Hematopoietic multipotent progenitor cell treated with erythropoietin and hydrocortisone succinate and interleukin-3 and kit ligand, for 8 days (in vitro differentiated cells): Measurements from ENCODE around the gene APMAP.
"Not testable (repeated sequence)": the region's sequence is repeated elsewhere in the genome, so short reads cannot be mapped to it uniquely, and the experiment has no call there.

Experiments
- DNase-seq: peaks from one replicate; pipeline ENCODE4 v3.0.0-alpha.2; 2015

The APMAP gene

GRCh38 chr20:25006431-25007167, 14.0 kb upstream of the APMAP start:
- no peak for DNase-seq

- DNase-seq = no peak
Measured at GRCh38 chr20:25005661-25006060, 13.1 kb upstream of the APMAP start.

DNA sequence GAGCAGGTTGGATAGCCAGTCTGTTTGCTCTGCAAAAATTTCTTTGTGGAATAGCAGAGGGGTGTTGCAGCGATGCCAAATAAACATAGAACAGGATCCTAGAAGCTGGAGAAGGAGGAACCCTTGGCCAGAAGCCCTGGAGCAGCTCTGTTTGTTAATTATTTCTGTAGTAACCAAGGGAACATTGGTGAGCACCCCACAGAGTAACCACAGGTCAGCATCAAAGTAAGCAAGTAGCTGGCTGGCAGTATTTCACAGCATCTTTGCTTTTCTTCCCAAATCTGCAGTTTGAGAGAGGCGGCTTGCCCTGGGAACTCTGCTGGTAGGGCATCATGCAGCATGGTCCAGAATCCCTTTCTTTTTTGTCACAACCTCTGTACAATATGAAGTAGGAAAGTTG, 12.7 kb upstream of the APMAP start:
- no peak for DNase-seq

- DNase-seq = no peak
Measured at GRCh38 chr20:25003002-25003401, 10.5 kb upstream of the APMAP start.

DNA sequence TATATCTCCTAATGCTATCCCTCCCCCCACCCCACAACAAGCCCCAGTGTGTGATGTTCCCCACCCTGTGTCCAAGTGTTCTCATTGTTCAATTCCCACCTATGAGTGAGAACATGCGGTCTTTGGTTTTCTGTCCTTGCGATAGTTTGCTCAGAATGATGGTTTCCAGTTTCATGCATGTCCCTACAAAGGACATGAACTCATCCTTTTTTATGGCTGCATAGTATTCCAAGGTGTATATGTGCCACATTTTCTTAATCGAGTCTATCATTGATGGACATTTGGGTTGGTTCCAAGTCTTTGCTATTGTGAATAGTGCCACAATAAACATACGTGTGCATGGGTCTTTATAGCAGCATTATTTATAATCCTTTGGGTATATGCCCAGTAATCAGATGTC, 8.8 kb upstream of the APMAP start:
- not testable (repeated sequence) for DNase-seq

GRCh38 chr20:25000268-25000801, 7.8 kb upstream of the APMAP start:
- peak; percentile 97 for DNase-seq

DNA sequence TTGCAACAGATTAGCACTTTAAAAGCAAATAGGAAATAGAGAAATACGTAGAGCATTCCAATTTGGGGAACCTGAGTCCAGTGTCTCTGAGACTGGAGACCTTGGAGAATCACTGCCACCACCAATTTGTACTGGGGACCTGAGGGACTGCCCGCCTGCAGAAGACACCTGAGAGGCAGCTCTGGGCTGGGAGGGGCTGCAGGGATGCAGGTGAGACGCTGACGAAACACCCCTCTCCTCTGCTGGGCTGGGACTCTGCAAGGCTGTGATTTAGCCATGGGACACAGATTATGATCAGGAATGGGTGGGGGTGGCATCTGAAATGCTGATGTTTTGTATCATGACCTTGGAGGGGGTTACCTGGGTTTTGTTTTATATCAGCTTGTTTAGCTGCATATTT, 7.0 kb upstream of the APMAP start:
- DNase-seq = no peak

DNA sequence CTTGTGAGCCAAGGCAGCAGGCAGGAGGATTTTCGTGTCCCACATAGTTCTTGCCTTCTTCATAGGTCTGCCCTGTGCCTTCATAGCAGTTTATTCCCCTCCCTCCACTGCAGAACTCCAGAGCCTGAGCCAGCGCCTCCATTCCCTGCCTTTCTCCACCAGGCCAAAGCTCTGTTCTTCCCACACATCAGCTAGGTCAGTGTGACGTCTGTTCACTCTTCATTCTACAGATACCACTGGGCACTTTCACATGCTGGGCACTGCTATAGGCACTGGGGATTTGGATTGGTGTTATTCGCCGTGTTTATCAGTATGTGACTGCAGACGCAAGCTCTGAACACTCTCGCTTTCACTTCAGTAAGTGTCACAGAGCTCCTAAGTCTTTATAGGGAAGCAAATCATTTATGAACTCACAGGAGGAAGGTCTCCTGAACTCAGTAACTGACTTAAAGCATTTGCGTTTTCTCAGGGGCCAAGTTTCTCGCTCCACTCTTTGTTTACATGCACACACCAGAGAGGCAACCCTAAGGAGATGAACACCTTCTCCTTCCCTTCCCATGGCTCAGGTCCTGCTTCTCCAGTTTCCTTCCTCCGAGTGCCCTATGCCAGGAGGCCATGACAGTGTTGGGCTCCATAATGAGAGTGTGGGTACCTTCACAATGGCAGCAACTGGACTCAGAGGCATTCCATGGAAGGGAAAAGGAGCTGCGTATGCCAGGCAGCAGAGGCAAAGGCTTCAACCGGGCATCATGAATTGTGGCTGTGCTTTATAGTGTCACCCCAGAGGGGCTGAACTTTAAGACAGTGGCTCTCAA, 6.3 kb upstream of the APMAP start:
- no peak for DNase-seq

DNA sequence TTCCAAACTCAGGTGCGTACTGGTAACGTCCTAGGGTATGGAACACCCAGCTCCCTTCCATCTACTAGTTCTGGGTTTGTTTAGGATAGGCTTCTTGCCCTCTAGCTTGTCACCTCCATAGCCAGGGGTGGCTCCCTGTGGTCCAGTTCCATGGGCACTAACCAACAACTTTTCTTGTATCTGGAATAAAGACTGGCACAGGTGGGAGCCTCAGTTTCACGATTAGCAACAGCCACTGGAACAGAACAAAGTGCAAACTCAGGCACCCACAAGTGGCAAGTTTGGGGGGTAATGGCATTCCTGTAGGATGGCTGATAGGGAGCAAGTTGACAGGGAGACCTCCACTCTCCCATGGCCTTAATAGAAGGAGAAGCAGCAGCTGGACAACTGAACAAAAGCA, 5.6 kb upstream of the APMAP start:
- no peak for DNase-seq

DNA sequence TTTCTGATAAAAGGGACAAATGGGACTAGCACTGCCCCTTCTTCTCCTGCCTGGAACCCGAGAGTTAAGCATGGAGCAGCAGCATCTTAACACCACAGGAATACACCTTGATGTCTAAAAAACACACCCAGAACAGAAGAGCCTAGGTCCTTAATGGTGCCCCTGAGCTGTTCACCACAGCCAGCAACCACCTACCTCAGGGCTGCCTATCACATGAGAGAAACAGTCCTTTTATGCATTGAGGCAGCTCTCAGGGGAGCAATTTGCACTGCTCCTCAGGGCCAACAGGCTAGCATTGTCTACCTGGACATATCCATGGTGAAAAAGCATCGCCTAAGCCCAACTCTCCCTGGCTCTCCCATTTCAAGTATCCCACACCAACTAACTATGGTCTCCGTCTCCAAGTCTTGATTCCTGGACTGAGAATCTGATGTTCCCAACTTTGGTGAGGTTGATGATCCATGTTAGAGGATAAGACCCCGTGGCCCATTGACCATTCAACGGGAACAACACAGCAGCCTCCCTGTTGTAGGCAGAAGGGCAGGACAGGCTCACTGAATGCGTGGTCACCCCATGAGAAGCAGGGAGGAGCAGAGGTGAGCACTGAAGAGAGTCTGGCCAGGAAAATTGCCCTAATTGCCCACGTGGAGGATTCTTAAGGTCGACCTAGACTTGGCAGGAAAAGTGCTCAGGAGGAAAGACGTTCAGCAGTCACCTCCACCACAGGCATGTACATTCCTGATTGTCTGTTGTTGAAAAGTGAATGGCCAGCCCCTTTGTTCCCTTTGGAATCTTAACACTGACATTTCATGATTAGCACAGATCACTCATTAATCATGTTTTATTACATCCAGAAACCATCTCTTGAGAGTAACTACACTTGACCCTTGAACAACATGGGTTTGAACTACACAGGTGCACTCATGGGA, 4.2 kb upstream of the APMAP start:
- DNase-seq = no peak

GRCh38 chr20:24995741-24996448, 3.3 kb upstream of the APMAP start:
- DNase-seq = peak; percentile 70

GRCh38 chr20:24994470-24995368, 2.2 kb upstream of the APMAP start:
- DNase-seq = peak; percentile 93

DNA sequence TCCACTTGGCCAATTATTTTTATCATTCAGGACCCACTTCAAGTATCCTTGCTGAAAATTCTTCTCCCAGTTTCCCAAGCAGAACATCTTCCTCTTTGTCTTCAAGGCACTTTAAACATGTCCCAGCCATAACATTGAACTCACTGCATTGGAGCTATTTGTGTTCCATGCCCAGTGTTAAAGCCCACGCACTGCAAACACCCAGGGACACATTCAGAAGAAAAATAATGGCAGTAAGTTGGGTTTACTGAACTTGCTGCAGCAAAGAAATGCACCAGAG, 1.6 kb upstream of the APMAP start:
- DNase-seq = no peak

DNA sequence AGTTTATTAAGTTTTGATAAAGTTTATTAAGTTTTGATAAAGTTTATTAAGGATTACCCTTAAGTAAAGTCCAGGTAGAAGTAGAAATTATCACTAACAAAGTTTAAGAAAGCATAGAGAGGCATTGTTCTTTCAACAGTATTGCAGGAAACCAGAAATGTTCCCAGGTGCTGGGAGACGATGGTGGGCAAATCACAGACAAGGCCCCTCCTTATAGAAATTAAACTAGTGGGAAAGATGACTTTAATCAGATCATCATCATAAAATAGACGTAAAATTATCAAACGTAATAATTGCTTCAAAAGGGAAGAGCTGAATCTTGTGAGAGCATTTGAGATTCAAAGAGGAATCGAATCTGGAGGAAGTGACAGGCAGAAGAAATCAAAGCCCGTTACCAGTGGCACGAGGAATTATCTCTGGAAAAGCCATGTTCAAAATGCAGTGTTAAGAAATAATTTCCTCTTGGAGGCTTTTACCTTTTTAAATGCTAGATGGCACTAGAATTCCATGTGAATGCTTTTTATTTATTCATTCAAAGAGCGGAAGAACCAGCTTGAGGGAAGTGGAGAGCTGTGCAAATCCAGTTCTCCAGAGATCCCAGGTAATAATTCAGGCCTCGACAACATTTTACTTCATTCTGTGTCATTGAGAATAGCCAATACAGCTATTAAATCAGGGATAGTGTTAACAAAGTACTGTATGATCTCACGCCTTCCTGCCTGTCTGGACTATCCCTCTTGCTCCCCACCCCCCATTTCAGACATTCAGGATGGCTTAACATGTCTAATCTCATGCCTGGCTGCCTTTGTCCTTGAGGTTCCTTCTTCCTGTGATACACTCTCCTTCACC, 1.0 kb upstream of the APMAP start:
- peak; percentile 59 for DNase-seq

- DNase-seq = peak; percentile 38
Measured at GRCh38 chr20:24991897-24992486, 559 bp downstream of the APMAP start.

DNA sequence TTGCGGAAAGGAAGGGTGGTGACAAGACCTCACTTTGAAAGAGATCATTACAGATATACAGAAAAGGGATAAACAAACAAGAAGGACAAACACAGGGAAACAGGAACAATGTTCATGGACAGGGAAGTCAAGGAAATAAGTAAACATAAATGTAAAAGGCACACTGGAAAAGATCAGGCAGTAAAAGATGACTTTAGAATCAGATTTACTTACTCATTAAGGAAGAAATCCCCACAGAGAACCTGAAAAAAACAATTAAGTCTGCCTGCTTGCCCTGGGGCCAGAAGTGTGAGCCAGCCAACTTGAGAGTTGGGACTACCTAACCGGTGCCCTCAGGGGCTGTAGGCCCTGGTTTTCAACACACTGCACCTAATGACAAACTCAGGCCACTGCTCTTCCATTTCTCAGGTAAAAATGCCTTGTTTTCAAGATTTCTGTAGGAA, 1.7 kb downstream of the APMAP start:
- no peak for DNase-seq

DNA sequence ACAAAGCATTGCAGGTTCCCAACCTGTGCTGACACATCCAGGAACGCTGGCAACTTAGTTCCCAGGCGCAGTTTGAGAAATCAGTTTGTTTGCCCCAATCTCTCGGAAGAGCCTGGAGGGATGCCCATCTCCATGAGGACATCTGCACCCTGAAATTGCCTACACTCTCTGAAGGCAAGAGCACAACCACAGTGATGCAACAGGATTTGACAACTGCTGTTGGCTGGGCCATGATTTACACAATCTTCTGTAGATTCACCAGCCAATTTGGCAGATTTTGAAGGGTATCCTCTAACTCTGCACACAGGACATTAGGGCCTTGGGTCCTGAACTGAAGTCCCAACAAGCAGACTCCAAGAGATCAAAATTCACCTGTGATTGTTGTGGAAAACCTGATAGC, 3.4 kb downstream of the APMAP start:
- DNase-seq = no peak

DNA sequence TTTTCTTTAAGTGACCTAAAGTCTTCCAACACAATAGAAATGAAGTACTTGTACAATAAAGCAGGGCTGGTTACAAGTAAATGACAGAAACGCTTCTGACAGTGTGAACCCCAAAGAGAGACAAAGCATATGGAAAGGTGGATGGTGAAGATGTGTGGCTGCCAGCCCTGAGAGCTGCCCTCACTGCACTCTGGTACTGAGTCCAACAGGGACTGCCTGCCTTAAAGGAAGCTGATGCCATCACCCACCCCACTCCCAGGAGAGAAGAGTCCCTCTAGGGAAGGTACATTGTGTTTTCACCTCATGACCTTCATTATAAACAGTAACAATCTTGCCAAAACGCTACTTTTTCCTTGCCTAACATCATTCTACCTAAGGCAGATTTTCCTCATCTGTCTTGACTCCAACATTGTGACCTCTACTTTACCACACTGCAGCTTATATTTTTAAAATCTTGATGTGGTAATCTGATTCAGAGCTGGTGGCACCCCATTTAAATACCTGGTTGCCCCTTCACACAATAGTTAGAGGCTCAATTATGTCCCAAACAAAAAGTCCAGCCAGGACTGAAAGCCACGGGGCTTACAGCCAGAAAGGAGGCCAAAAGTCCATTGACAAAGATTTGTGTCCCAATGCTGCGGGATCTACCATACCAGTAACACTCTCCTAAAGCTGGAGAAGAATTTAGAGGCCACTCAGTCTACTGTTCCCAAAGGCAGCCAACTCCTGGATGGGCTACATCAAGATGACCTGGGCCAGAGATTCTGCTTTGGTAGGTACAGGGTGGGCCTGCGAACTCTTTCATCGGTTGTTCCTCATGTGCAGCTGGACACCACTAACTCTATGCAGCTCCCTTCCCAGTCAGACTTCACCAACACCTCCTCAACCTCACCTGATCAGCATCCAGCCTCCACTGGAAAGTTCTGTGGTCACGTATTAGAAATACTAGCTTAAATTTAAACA, 4.4 kb downstream of the APMAP start:
- no peak for DNase-seq

DNA sequence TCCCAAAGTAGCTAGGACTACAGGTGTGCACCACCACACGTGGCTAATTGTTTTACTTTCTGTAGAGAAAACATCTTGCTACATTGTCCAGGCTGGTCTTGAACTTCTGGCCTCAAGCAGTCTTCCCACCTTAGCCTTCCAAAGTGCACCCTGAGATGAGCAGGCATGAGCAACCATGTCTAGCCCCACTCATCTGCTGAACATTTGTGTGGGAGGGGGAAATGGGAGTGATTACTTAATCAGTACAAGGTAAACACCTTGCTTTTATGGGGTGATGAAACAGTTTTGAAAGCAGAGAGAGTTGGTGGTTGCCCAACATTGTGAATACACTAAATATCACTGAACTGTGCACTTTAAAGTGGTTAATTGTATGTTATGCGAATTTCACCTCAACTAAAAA, 5.3 kb downstream of the APMAP start:
- DNase-seq = no peak
